ENCODE results near the gene PRDM11. TPM values are rescaled to one million over a fixed set of nuclear protein-coding genes. Genes with fewer than 3 reads are reported as not detected.

Gene PRDM11
- total RNA-seq, 2 donors from 2014 or later: 21.1 to 24.5 TPM

DNA sequence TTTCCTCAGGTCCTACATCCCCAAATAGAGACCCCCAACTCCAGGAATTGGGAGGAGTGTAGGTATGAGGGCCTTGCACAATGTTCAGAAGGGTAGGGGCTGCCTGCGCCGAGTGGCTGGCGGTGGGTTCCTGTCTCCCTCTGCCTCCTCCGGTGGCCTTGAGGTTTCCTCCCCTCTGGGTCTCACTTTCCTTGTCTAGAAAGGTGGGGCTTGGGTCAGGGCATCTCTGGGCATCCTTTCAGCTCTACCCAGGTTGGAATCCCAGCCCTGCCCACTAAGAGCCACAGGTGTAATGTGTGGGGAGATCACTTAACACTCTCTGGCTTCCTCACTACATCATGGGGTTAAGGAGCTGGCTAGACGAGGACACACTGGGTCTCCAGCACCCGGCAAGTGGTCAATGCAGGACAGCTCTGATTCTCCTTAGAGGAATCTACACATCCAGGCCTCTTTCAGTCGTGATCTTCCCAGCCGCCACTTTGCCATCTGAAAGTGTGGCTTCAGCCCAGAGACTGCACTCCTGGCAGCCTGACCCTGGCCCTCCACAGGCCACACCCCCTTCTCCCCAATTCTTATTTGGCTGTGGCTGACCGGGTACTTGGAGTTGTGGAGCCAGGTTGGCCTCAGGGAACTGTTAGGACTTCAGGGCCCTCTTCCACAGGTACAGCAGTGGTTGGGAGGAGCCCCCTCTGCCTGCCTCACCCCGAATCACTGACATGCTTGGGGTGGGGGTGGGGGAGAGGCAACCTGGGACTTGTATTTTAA, 22.1 kb downstream of the PRDM11 start:
- peak; percentile 66 for DNase-seq (ENCODE audit: low spot score)
- intact Hi-C loops (cut with DNase I): no loop called here

DNA sequence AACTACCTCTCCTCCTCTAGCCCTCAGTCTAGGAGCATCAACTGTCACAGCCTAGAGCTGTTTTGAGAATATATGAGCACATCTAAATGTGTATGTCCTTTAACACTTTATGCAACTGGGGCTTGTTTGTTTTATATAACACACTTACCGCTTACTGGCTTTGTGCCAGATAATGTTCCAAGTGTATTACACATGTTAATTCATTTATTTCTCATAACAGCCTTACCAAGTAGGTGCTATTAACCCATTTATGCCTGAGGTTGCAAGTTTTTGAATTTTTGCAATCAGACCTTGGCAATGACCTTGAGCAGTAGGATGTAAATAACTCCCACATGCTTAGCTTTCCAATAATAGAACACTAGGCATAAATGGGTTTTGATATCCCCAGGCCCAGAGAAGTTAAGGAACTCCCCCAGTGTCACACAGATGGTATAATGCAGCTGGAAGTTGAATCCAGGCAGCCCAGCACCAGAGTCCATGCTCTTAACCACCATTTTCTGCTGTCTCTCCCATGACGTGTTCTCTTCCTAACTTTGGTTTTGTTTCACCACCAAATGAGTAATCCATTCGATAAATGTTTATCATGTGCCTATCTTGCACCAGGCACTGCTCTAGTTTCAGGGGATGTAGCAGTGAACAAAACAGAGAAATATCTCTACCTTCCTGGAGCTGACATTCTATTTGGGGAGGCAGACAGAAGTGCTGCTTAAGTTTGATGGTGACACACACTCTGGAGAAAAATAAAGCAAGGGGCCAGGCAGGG, 23.1 kb downstream of the PRDM11 start:
- intact Hi-C loops (cut with DNase I): no loop called here
- DNase-seq (ENCODE audit: low spot score): no peak

DNA sequence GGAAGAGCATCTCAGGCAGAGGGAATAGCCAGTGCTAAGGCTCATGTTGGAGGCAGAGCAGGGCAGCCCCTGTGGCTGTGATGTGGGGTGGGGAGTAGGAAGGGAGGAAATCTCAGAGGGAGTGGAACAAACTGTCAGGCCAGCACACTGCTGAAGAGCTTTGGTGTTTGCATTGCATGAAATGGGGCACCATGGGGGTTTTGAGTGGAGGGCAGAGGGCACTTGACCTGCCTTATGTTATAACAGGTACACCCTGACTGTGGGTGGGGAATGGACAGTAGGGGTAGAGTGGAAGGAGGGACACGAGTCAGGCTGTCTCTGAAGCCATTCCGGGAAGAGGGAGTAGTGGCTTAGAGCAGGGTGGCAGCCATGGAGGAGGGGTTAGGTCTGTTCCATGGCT, 24.0 kb downstream of the PRDM11 start:
- no peak for DNase-seq (ENCODE audit: low spot score)
- intact Hi-C loops (cut with DNase I): no loop called here

DNA sequence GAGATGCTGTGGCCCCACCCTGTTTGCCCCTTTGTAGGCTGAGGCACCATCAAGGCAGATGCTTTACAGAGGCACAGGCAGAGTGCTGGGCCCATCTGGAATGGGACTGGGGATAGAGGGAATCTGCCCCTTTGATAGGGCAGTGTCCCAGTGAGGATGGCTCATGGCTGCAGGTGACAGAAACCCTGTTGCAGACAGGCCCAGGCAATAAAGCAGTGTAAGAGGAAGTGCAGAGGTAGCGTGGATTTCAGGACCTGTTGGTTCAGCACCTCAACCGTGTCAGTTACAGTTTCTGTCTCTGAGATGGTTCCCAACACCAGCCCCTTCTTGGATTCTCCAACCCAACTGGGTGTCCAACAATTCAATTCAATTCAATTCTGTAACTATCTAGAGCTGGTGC, 25.1 kb downstream of the PRDM11 start:
- DNase-seq (ENCODE audit: low spot score): no peak
- intact Hi-C loops (cut with DNase I): no loop called here

DNA sequence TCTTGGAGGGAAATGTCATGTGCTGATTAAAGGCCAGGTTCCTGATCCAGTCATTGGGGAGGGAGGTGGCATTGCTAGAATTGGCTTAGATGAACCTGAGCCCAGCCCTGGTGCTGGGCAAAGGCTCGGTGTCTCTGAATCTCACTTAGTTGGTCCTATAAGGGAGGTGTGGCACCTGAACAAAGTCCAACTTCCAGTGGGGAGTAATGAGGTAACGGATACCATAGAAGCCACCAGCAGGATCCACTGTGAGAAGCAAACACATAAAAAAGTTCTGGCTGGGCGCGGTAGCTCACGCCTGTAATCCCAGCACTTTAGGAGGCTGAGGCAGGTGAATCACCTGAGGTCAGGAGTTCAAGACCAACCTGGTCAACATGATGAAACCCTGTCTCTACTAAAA, 26.6 kb downstream of the PRDM11 start:
- peak; percentile 58 for DNase-seq (ENCODE audit: low spot score)
- intact Hi-C loops (cut with DNase I): no loop called here

DNA sequence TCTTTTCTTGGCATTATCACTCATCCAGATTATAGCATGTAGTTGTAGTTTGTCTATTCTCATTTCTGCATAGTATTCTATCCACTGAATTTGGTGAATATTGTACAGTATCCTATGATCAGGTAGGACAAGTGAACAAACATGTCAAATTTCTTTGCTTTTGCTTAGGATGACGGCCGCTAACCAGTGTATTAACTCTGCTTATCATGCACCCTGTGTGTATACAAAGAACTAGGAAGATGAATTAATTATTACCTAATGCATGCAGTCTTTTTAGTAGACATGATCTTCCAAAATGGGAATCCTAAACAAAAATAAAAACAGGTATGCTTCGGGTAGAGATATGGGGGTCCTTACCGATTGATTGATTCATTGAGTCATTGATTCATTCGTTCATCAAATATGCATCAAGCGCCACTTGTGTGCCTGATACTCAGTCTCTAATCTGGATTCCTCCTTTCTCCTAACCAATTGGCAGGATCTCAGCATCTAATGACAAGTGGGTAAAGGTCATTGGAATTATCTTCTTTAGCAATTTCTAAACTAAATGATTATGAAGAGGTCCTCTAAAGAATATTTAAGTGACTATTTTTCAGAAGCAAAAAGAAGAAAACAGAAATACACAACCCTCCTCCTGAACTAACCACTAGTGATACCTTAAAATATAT, 27.9 kb downstream of the PRDM11 start:
- DNase-seq (ENCODE audit: low spot score): no peak
- intact Hi-C loops (cut with DNase I): no loop called here

DNA sequence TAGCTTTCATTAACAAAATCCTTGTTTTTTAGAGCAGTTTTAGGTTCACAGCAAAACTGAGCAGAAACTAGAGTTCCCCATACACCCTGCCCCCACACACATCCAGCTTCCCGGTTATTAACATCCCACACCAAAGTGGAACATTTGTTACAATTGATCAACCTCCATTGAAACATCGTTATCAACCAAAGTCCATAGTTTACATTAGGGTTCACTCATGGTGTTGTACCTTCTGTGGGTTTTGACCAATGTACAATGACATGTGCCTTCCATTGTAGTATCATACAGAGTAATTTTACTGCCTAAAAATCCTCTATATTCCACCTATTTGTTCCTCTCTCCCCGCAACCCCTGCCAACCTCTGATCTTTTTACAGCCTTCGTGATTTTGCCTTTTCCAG, 28.5 kb downstream of the PRDM11 start:
- no peak for DNase-seq (ENCODE audit: low spot score)
- intact Hi-C loops (cut with DNase I): no loop called here

DNA sequence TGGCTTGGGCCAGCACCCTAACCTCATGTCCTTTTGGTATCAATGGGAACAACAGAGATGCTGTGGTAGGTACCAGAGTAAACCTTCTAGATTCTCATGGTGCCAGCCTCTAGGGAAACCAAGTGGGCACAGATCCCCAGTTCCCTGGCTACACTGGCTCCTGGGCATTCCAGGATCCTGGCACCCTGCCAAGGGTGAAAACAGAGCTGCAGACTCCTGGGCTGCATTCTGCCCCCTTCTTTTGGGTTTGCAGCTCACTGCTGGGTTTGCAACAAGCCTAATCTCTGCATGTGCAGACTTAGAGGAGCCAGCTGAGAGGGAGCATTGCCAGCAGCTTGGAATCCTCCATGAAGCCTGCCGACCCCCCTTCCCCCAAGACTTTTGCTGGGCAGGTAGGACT, 30.6 kb downstream of the PRDM11 start:
- DNase-seq (ENCODE audit: low spot score): peak; percentile 61
- intact Hi-C loops (cut with DNase I): no loop called here

DNA sequence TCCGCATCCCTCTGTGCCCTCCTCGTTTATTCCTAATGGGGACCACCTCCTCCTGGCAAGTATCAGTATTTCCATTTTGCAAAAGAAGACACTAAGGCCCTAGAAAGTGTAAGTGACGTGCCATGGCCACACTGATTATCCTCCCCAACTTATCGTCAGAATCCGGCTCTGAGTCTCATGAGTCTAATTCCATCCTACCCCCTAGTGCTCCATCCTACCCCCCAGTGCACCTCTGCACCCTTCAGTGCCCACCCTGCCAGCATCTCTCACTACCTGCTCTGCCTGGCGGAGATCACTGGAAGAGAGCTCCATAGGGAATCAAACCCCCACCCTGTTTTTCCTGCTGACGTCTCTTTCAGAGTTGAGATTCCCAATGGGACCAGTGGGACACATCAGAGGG, 31.8 kb downstream of the PRDM11 start:
- intact Hi-C loops (cut with DNase I): no loop called here
- DNase-seq (ENCODE audit: low spot score): peak; percentile 23

DNA sequence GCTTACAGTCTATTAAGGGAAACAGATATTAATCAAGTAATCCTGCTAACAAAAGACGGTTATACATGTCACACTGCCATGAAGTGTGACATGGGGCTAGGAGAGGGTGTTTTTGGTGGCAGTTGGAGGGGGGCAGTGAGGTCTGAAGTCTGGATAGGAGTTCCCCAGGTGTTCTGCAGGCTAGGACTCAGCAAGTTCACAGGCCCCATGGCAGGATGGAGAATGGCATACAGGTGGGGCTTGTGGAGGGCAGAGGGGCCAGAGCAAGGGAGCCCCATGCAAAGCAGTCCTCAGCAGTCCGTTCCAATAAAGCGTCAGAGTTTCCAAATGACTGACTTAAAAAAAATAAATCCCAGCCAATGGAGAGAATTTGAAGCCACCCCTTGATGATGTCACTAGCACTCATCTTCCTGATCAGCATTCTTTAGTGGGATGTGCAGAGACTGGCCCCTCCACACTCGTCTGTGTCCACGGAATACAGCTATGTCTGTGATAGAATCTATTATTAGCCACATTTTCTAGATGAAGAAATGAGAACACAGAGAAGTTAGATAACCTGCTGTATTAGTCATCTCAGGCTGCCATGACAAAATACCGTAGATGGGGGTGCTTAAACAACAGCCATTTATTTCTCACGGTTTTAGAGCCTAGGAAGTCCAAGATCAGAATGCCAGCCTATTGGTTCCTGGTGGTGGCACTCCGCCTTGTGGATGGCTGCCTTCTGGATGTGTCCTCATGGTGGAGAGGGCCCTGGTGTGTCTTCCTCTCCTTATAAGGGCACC, 32.6 kb downstream of the PRDM11 start:
- DNase-seq (ENCODE audit: low spot score): peak; percentile 34
- intact Hi-C loops (cut with DNase I): no loop called here

DNA sequence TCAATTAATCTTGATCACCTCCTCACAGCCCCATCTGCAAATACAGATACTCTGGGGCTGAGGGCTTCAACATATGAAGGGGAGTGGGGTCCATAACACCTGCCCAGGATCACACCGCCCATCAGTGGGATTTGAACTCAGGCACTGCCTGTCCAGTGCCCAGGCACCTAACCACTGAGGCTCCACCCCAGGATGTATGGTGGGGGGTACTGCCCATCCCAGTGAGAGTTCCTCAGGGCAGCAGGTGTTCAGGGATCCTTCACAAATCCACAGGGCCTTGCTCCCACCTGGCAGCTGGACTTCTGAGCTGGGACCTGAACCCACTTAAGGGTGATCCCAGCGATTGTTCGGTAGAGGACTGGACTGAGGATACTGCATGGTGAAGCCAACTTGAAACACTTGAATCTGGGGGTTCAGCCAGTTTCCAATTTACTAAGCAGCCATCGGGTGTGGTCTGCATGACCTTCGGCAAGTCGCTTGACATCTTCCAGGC, 33.3 kb downstream of the PRDM11 start:
- peak; percentile 64 for DNase-seq (ENCODE audit: low spot score)
- intact Hi-C loops (cut with DNase I): no loop called here

DNA sequence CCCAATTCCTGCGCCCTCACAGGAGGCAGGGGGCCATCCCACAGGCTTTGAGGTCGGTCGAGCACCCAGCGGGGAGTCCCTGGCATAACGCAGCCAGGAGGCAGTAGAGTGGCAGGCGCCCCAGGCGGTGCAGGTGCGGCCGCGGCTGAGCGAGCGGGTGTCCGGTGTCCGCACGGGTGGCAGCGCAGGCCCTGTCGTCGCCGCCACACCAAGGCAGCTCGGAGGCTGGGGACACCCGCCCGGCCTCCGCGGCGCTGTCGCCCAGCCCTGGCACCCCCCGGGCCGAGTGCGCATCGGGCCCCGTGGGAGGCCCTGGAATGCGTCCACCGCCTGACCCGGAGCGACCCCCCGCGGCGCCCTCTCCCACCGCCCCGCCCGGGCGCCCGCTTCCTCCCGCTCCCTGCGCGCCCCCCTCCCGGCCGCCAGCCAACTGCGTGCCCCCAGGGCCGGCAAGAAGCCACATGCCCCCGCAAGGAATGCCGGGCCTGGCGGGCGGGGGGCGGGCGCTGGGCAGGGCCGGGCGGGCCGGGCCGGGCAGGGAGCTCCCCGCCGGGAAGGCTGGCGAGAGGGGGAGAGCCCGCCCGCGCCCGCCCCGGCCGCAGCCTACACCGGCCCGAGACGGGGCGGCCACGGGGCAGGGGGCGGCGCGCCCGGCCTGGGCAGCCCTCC, 33.9 kb downstream of the PRDM11 start:
- intact Hi-C loops (cut with DNase I): no loop called here
- DNase-seq (ENCODE audit: low spot score): peak; percentile 80

DNA sequence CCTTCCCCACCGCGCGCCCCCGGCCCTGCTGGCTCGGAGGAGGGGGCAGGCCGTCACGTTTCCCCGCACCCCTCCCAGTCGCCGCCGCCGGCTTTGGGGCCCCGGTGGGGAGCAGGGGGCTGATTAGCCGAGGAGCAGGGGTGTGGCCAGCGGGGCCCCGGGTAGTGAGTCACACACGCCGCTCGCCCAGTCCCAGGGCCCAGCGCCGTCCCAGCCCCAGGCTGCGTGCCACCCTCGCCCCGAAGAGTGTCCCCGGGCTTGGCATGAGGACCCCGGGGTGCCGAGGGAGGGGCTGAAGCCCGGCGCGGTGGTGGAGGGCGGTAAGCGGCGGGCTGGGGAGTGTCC, 34.4 kb downstream of the PRDM11 start:
- intact Hi-C loops (cut with DNase I): no loop called here
- DNase-seq (ENCODE audit: low spot score): peak; percentile 92

DNA sequence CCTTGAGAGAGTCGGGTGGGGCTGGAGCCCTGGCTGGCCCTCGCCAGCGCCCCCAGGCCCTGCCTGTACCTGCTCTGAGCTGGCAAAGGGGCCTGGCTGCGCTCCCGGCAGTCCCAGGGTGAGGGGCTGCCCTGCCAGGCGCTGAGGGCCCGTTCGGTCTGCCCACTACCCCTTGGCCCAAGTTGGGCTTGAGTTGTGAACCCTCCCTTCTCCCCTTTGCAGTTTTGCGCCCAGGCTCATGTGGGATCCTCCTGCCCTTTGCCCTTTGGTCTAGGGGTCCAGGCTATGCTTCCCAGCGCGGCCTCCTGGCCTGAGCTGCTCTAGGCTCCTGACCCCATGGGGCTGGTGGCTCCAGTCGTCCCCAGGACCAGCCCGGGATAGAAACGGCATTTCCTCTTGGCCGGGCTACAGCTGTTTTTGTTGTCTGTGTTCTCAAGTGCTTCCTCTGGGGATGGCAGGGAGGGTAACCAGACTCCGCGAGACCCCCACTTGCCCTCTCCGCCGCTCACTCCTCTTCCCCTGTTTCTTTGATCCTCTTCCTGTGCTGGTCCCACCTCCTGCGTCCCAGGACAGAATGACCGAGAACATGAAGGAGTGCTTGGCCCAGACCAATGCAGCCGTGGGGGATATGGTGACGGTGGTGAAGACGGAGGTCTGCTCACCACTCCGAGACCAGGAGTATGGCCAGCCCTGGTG, 34.9 kb downstream of the PRDM11 start:
- intact Hi-C loops (cut with DNase I): no loop called here
- DNase-seq (ENCODE audit: low spot score): peak; percentile 73

DNA sequence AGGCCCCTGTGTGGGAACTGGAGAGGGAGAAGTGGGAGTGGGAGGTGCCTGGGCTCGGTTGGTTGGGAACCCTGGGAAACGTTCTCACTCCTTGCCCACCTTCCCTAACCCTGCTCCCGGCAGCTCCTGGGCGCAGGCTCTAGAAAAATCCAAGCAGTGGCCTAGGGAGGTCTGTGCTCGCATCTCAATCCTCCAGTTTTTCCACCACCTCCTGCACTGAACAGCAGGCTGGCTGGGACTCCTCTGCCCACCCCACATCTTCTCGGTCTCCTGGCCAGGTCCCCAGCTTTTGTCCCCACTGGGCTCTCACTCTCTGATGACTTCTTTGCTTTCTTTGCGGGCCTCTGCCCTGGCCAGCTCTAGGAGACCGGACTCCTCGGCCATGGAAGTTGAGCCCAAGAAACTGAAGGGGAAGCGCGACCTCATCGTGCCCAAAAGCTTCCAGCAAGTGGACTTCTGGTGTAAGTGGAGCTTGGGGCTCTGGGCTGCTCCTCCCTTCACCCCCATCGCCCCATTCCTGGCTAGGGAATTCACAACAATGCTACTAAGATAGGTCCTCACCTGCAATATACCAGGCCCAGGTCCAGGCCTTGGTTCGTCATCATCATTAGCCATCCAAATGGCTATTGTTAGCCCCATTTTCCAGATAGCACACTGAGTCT, 35.6 kb downstream of the PRDM11 start:
- intact Hi-C loops (cut with DNase I): no loop called here
- DNase-seq (ENCODE audit: low spot score): peak; percentile 67

DNA sequence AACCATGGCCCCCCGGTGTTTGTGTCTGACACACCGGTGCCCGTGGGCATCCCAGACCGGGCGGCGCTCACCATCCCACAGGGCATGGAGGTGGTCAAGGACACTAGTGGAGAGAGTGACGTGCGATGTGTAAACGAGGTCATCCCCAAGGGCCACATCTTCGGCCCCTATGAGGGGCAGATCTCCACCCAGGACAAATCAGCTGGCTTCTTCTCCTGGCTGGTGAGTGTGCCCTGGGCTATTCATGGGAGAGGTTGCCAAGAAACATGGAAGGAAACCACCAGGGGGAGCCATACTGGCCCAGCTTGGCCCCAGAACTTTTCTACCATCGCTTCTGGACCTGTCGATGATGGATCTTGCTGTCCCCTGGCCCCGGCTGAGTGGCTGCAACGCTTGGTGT, 36.5 kb downstream of the PRDM11 start:
- intact Hi-C loops (cut with DNase I): no loop called here
- peak; percentile 70 for DNase-seq (ENCODE audit: low spot score)

DNA sequence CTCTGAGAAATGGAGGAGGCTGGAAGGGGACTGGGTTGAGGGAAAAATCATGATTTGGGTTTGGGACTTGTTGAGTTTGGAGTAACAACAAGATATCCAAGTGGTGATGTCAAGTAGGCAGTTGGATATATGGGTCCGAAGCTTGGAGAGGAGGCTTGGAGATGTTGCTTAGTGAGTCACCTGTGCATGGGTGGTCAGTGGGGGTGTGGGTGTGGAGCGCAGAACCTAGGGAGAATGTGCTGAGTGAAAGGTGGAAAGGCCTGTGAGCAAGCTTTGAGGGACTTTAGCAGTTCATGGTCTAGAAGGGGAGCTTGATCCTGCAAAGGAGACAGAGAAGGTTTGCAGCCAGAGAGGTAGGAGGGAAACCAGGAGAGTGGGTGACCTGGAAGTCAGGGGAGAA, 38.2 kb downstream of the PRDM11 start:
- intact Hi-C loops (cut with DNase I): no loop called here
- DNase-seq (ENCODE audit: low spot score): peak; percentile 36

DNA sequence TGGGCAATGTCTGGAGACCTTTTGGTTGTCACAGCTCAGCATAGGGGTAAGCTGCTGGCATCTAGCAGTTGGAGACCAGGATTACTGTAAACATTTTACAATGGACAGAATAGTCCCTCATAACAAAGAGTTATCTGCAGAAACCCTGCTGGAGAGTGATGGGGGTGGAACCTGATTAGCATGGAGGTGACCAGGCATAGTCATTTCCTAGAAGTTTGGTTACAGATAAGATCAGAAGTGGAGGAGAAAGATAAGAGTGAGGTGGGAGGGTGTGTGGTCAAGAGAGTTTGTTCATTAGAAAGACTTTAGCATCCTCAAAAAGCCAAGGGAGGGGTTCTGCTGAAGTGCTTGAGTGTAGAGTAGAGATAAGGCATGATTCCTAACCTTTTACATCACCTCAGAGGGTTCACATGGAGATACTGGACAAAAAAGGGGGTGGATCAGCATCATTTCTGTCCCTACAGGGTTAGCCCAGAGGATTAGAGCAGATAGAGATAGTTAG, 38.8 kb downstream of the PRDM11 start:
- intact Hi-C loops (cut with DNase I): no loop called here
- DNase-seq (ENCODE audit: low spot score): no peak
